Osteoblast (primary cell): Measurements from ENCODE around the gene S100A3. TPM values are rescaled to one million over a fixed set of nuclear protein-coding genes. Genes with fewer than 3 reads are reported as not detected.

Experiments
- DNase-seq: peaks from one replicate; pipeline ENCODE4 v3.0.0; 2011; ENCODE audit warnings: low spot score, mixed read lengths; ENCODE audit not compliant: insufficient read length; ENCODE audit errors: missing footprints
- H2AFZ ChIP-seq: 2 replicates; pipeline ENCODE4 v1.6.0; 2011; ENCODE audit warnings: mild to moderate bottlenecking, low read length
- H3K27ac ChIP-seq: 2 replicates; pipeline ENCODE4 v1.5.1; 2011; ENCODE audit warnings: mild to moderate bottlenecking, low read depth, low read length, moderate library complexity
- H3K27me3 ChIP-seq: 2 replicates; pipeline ENCODE4 v1.6.0; 2012; ENCODE audit warnings: mild to moderate bottlenecking, control low read depth, inconsistent platforms, low read length, moderate library complexity; ENCODE audit not compliant: insufficient read depth
- H3K36me3 ChIP-seq: 2 replicates; pipeline ENCODE4 v1.5.1; 2011; ENCODE audit warnings: mild to moderate bottlenecking, low read length, control low read depth, moderate library complexity; ENCODE audit not compliant: insufficient read depth
- H3K4me1 ChIP-seq: 2 replicates; pipeline ENCODE4 v1.5.1; 2011; ENCODE audit warnings: mild to moderate bottlenecking, low read length, control low read depth, moderate library complexity; ENCODE audit not compliant: insufficient read depth
- H3K4me2 ChIP-seq: 2 replicates; pipeline ENCODE4 v1.6.0; 2011; ENCODE audit warnings: mild to moderate bottlenecking, low read length; ENCODE audit not compliant: insufficient read depth
- H3K4me3 ChIP-seq: fragments of 200-600 bp; sonication (generic); 3 replicates; pipeline ENCODE4 v1.5.1; 2012; ENCODE audit warnings: mild to moderate bottlenecking, low read length, inconsistent platforms; ENCODE audit not compliant: insufficient read depth
- H3K79me2 ChIP-seq: 2 replicates; pipeline ENCODE4 v1.6.0; 2012; ENCODE audit warnings: mild to moderate bottlenecking, low read length, control low read depth, inconsistent platforms; ENCODE audit not compliant: insufficient read depth
- H3K9me3 ChIP-seq: 2 replicates; pipeline ENCODE4 v1.5.1; 2011; ENCODE audit warnings: low read depth, low read length, control low read depth
- H4K20me1 ChIP-seq: 2 replicates; pipeline ENCODE4 v1.6.0; 2012; ENCODE audit warnings: mild to moderate bottlenecking, low read length, control low read depth; ENCODE audit not compliant: insufficient read depth
- total RNA-seq: library from RNA; depleted of rRNA; stranded (reverse); fragments of >200 nt; gene quantifications from 2 replicates; pipeline ENCODE4 v1.2.3, GENCODE V29; 2012
- TF ChIP-seq, protein P1 (sequence below): IDR thresholded peaks from 2 replicates; pipeline ENCODE4 v1.5.1; 2011; ENCODE audit warnings: mild to moderate bottlenecking, low read depth, low read length, moderate library complexity; ENCODE audit errors: extremely low read depth

The S100A3 gene
- total RNA-seq, 1 donor = 7.6 TPM

DNA sequence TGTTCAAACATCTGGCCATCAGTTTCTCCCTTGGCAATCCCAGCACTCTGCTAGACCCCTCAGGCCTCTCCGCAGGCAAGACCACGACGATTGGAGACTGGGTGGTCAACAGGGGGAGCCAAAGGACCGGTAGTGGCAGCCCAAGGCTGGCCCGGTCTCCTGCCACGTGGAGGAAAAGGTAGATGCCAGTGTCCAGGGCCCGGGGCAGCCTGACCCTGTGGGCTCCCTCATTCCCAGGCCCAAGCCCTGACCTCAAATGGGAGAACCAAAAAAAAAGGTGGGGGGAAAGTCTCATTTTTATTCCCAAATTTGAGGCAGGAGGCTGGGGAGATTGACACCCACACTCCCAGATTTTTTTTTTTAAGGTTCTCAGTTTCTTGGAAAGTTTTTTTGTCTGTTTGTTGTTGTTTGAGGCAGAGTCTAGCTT lies 38.1 kb downstream of the S100A3 start:
- Histone ChIP-seq H3K27me3 (no peaks in the 10 kb centered on the region), H3K9me3 (no peaks in the 10 kb centered on the region), H4K20me1 (no peaks in the 10 kb centered on the region), H3K4me3 (no peak overlapping the region), H2AFZ (peak overlapping the region; percentile 92), H3K4me1 (peaks cover 27% of the 10 kb centered on the region), H3K27ac (no peak overlapping the region), H3K79me2 (no peaks in the 10 kb centered on the region), H3K36me3 (no peaks in the 10 kb centered on the region), H3K4me2 (peak overlapping the region; percentile 36)
- TF ChIP-seq, protein P1, sequence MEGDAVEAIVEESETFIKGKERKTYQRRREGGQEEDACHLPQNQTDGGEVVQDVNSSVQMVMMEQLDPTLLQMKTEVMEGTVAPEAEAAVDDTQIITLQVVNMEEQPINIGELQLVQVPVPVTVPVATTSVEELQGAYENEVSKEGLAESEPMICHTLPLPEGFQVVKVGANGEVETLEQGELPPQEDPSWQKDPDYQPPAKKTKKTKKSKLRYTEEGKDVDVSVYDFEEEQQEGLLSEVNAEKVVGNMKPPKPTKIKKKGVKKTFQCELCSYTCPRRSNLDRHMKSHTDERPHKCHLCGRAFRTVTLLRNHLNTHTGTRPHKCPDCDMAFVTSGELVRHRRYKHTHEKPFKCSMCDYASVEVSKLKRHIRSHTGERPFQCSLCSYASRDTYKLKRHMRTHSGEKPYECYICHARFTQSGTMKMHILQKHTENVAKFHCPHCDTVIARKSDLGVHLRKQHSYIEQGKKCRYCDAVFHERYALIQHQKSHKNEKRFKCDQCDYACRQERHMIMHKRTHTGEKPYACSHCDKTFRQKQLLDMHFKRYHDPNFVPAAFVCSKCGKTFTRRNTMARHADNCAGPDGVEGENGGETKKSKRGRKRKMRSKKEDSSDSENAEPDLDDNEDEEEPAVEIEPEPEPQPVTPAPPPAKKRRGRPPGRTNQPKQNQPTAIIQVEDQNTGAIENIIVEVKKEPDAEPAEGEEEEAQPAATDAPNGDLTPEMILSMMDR = peak; percentile 91
- peak; percentile 95 for DNase-seq

DNA sequence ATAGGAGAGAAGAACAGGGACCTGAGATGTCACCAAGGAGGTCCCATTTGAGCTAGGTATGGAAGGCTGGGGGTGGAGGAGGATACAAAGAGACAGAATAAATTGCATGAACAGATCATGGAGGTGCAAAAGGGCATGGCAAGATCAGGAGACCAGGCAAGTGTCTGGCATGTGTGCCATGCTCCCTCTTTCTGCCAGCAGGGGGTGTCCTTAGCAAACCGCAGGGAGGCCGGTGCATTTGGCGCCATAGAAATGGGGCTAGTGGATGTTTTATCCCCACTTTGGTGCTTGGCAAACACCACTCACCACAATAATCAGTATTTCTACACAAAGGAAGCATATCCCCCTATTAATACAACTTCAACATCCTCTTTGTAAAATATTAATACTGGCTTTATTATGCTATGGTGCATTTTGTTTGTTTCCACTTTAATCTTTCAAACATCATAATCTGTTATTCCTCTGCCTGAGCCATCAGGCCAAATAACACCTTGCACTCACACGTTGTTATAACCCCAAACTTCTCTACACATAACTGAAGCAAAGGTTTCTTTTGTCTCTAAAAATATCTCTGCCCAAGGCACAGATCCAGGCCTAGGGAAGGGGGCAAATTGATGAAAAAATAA lies 39.2 kb downstream of the S100A3 start:
- no peaks in the 10 kb centered on the region for H3K79me2 ChIP-seq
- H2AFZ ChIP-seq = no peak overlapping the region
- no peaks in the 10 kb centered on the region for H3K36me3 ChIP-seq
- no peak overlapping the region for H3K4me3 ChIP-seq
- H4K20me1 ChIP-seq = no peaks in the 10 kb centered on the region
- H3K27me3 ChIP-seq = no peaks in the 10 kb centered on the region
- H3K9me3 ChIP-seq = no peaks in the 10 kb centered on the region
- peak; percentile 82 for DNase-seq
- H3K4me1 ChIP-seq = peaks cover 36% of the 10 kb centered on the region
- TF ChIP-seq, protein P1 = peak; percentile 82
- no peak overlapping the region for H3K4me2 ChIP-seq
- H3K27ac ChIP-seq = no peak overlapping the region

DNA sequence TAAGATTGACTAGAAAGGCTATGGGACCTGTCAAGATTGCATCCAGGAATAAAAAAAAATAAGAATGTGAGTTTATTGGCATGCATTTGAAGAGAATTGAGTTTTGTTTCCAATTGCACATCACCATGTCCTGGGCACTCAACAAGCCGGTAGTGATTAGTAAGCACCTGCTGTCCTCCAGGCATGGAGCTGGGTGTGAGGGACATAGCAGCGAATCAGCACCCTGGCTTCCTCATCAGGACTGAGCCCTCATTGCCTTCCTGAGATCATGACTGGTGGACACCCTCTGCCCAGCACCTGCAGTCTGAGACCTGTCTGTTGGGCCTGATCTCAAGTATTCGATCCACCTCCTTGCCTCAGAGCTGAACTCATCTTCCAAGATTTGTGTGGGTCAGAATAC lies 40.0 kb downstream of the S100A3 start:
- no peaks in the 10 kb centered on the region for H3K79me2 ChIP-seq
- H3K4me2 ChIP-seq = no peak overlapping the region
- no peak for DNase-seq
- TF ChIP-seq, protein P1 = no peak
- peaks cover 36% of the 10 kb centered on the region for H3K4me1 ChIP-seq
- H2AFZ ChIP-seq = no peak overlapping the region
- H3K9me3 ChIP-seq = no peaks in the 10 kb centered on the region
- H3K4me3 ChIP-seq = no peak overlapping the region
- no peaks in the 10 kb centered on the region for H3K36me3 ChIP-seq
- no peak overlapping the region for H3K27ac ChIP-seq
- H4K20me1 ChIP-seq = no peaks in the 10 kb centered on the region
- H3K27me3 ChIP-seq = no peaks in the 10 kb centered on the region

DNA sequence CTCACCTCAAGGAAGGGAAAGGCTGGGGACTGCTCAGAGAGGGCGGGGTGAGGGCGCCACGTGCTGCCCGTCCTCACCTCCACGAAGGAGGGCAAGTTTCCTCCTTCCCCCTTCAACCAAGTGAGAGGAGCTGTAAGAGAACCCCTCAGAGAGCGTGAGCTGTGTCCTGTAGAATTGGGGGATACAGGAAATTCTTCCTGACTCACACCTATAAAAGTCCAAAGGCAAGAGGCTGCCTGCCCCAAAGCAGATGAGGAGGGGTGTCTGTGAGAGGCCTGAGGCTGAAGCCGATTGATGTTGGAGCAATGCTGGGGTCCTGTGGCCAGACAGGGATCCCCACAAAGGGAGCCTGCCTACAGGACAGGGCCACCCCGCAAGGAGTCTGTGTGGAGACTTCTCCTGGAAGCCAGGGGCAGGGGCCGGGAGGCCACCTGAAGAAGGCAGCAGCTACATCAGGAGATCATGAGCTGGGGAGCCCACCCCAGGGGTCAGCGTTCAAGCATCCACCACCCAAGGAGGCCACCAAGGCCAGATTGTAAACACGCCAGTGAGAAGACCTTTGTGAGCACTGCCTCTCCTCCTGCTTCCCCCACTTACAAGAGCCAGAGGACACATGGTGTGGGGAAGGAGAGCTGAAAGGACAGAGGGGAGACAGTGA lies 41.0 kb downstream of the S100A3 start:
- TF ChIP-seq, protein P1 = no peak
- peak overlapping the region; percentile 44 for H2AFZ ChIP-seq
- no peak overlapping the region for H3K4me3 ChIP-seq
- H3K27me3 ChIP-seq = no peaks in the 10 kb centered on the region
- no peak overlapping the region for H3K4me2 ChIP-seq
- H3K4me1 ChIP-seq = peaks cover 36% of the 10 kb centered on the region
- no peaks in the 10 kb centered on the region for H3K9me3 ChIP-seq
- no peak for DNase-seq
- H3K36me3 ChIP-seq = no peaks in the 10 kb centered on the region
- no peaks in the 10 kb centered on the region for H3K79me2 ChIP-seq
- H3K27ac ChIP-seq = peak overlapping the region; percentile 60
- H4K20me1 ChIP-seq = no peaks in the 10 kb centered on the region
